K562 (cell line): ENCODE measurements around the gene PHOX2A.

ENCODE experiments used
- HNRNPH1 ChIP-seq: fragments of 200-400 bp; formaldehyde crosslinking; optimal IDR thresholded peaks from 2 replicates; pipeline ENCODE3; 2017; ENCODE audit warnings: low read depth, mild to moderate bottlenecking, low read length, moderate library complexity
- JUND ChIP-seq, 2 experiments: IDR thresholded peaks; 2 replicates in 1 of 2; 3 replicates in 1 of 2; pipeline ENCODE4 v1.6.1; 2011; ENCODE audit warnings: borderline replicate concordance in 2 of 2, low read depth in 2 of 2, low read length in 2 of 2, improper control_type of control experiment in 1 of 2, missing biosample characterization in 1 of 2, missing genetic modification characterization in 1 of 2, missing genetic modification reagents in 1 of 2
- MAZ ChIP-seq, 2 experiments: fragments of 450-650 bp in 1 of 2; sonication (generic) in 1 of 2; formaldehyde crosslinking; IDR thresholded peaks in 1 of 2; conservative IDR thresholded peaks in 1 of 2; 2 replicates each; pipeline versions ENCODE4 v1.4.0 to v1.5.0; 2020; ENCODE audit warnings: mild to moderate bottlenecking in 1 of 2, missing genetic modification reagents in 1 of 2
- MLLT1 ChIP-seq, 2 experiments: fragments of 450-650 bp; IDR thresholded peaks; 2 replicates each; pipeline ENCODE4 v1.6.1; 2016
- MYBL2 ChIP-seq, 2 experiments: fragments of 450-650 bp in 1 of 2; sonication (generic) in 1 of 2; formaldehyde crosslinking in 1 of 2; IDR thresholded peaks; 2 replicates each; pipeline versions ENCODE4 v1.6.1 to v1.8.1; 2017 to 2022; ENCODE audit warnings: borderline replicate concordance in 1 of 2, inconsistent platforms in 1 of 2, low read depth in 1 of 2, mild to moderate bottlenecking in 1 of 2, missing genetic modification reagents in 1 of 2, moderate library complexity in 1 of 2
- POLR2A ChIP-seq: fragments of 450-650 bp; conservative IDR thresholded peaks from 2 replicates; pipeline ENCODE4 v1.6.1; 2016
- POLR2AphosphoS5 ChIP-seq: IDR thresholded peaks from 2 replicates; pipeline ENCODE4 v1.6.1; 2011; ENCODE audit warnings: mild to moderate bottlenecking, low read depth, low read length, moderate library complexity; ENCODE audit not compliant: control insufficient read depth, insufficient read depth
- ZZZ3 ChIP-seq: fragments of 450-650 bp; IDR thresholded peaks from 2 replicates; pipeline ENCODE4 v1.6.1; 2016; ENCODE audit warnings: antibody characterized with exemption, mild to moderate bottlenecking, moderate library complexity
- TF ChIP-seq, protein P1 (sequence below), 3 experiments: IDR thresholded peaks in 2 of 3; conservative IDR thresholded peaks in 1 of 3; 2 replicates each; pipeline ENCODE4 v1.5.1; 2011 to 2012; ENCODE audit warnings: low read length in 3 of 3, mild to moderate bottlenecking in 3 of 3, control low read depth in 2 of 3, improper control_type of control experiment in 1 of 3, inconsistent platforms in 1 of 3, low read depth in 1 of 3, mixed read lengths in 1 of 3, moderate library complexity in 1 of 3; ENCODE audit not compliant: insufficient read depth in 2 of 3
- TF ChIP-seq, protein P2 (sequence below): fragments of 450-650 bp; IDR thresholded peaks from 2 replicates; pipeline ENCODE4 v1.6.1; 2018; ENCODE audit not compliant: partially characterized antibody
- TF ChIP-seq, protein P3 (sequence below): fragments of 450-650 bp; formaldehyde crosslinking; conservative IDR thresholded peaks from 2 replicates; pipeline ENCODE4 v1.4.0; 2022; ENCODE audit warnings: mild to moderate bottlenecking, missing genetic modification characterization
- TF ChIP-seq, protein P4 (sequence below): fragments of 250-450 bp; sonication (Bioruptor Pico); IDR thresholded peaks from 2 replicates; pipeline ENCODE4 v1.8.0; 2021; ENCODE audit warnings: mild to moderate bottlenecking, moderate library complexity
- TF ChIP-seq, protein P5 (sequence below): sonication (generic); formaldehyde crosslinking; IDR thresholded peaks from 2 replicates; pipeline ENCODE4 v1.8.1; 2022; ENCODE audit warnings: missing genetic modification reagents

DNA sequence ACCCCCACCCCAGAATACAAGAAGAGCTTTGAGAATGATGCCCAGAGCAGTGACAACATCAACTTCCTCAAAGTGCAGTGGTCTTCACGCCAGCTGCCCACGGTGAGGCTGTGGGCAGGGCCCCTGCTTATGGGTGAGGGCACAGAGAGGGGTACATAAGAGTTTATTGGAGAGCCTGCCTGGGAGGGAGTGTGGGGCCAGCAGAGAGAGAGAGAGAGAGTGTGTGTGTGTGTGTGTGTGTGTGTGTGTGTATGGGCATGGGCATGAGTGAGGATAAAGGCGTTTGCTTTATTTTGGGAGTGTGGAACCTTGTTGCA, 9.5 kb downstream of the PHOX2A start:
- TF ChIP-seq, protein P1, sequence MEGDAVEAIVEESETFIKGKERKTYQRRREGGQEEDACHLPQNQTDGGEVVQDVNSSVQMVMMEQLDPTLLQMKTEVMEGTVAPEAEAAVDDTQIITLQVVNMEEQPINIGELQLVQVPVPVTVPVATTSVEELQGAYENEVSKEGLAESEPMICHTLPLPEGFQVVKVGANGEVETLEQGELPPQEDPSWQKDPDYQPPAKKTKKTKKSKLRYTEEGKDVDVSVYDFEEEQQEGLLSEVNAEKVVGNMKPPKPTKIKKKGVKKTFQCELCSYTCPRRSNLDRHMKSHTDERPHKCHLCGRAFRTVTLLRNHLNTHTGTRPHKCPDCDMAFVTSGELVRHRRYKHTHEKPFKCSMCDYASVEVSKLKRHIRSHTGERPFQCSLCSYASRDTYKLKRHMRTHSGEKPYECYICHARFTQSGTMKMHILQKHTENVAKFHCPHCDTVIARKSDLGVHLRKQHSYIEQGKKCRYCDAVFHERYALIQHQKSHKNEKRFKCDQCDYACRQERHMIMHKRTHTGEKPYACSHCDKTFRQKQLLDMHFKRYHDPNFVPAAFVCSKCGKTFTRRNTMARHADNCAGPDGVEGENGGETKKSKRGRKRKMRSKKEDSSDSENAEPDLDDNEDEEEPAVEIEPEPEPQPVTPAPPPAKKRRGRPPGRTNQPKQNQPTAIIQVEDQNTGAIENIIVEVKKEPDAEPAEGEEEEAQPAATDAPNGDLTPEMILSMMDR (IDR thresholded peaks at IDR 0.05 in 2 of 3, conservative IDR thresholded peaks at IDR 0.05 in 1 of 3; ENCODE audit: insufficient read depth in 2 of 3, low read depth in 1 of 3, low read length in 3 of 3) = no peak
- TF ChIP-seq, protein P2, sequence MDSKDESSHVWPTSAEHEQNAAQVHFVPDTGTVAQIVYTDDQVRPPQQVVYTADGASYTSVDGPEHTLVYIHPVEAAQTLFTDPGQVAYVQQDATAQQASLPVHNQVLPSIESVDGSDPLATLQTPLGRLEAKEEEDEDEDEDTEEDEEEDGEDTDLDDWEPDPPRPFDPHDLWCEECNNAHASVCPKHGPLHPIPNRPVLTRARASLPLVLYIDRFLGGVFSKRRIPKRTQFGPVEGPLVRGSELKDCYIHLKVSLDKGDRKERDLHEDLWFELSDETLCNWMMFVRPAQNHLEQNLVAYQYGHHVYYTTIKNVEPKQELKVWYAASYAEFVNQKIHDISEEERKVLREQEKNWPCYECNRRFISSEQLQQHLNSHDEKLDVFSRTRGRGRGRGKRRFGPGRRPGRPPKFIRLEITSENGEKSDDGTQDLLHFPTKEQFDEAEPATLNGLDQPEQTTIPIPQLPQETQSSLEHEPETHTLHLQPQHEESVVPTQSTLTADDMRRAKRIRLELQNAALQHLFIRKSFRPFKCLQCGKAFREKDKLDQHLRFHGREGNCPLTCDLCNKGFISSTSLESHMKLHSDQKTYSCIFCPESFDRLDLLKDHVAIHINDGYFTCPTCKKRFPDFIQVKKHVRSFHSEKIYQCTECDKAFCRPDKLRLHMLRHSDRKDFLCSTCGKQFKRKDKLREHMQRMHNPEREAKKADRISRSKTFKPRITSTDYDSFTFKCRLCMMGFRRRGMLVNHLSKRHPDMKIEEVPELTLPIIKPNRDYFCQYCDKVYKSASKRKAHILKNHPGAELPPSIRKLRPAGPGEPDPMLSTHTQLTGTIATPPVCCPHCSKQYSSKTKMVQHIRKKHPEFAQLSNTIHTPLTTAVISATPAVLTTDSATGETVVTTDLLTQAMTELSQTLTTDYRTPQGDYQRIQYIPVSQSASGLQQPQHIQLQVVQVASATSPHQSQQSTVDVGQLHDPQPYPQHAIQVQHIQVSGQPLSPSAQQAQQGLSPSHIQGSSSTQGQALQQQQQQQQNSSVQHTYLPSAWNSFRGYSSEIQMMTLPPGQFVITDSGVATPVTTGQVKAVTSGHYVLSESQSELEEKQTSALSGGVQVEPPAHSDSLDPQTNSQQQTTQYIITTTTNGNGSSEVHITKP = no peak
- TF ChIP-seq, protein P3, sequence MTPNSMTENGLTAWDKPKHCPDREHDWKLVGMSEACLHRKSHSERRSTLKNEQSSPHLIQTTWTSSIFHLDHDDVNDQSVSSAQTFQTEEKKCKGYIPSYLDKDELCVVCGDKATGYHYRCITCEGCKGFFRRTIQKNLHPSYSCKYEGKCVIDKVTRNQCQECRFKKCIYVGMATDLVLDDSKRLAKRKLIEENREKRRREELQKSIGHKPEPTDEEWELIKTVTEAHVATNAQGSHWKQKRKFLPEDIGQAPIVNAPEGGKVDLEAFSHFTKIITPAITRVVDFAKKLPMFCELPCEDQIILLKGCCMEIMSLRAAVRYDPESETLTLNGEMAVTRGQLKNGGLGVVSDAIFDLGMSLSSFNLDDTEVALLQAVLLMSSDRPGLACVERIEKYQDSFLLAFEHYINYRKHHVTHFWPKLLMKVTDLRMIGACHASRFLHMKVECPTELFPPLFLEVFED = no peak
- TF ChIP-seq, protein P4, sequence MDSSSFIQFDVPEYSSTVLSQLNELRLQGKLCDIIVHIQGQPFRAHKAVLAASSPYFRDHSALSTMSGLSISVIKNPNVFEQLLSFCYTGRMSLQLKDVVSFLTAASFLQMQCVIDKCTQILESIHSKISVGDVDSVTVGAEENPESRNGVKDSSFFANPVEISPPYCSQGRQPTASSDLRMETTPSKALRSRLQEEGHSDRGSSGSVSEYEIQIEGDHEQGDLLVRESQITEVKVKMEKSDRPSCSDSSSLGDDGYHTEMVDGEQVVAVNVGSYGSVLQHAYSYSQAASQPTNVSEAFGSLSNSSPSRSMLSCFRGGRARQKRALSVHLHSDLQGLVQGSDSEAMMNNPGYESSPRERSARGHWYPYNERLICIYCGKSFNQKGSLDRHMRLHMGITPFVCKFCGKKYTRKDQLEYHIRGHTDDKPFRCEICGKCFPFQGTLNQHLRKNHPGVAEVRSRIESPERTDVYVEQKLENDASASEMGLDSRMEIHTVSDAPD (CRISPR knock-in tag) = no peak
- no peak for TF ChIP-seq JUND (IDR thresholded peaks at IDR 0.05; ENCODE audit: borderline replicate concordance, low read depth, low read length)
- TF ChIP-seq JUND (tag; IDR thresholded peaks at IDR 0.05; ENCODE audit: borderline replicate concordance, low read depth, low read length) = no peak
- no peak for TF ChIP-seq MYBL2 (IDR thresholded peaks at IDR 0.05; ENCODE audit: low read depth)
- TF ChIP-seq MYBL2 (CRISPR knock-in tag; IDR thresholded peaks at IDR 0.05; ENCODE audit: borderline replicate concordance) = no peak
- no peak for TF ChIP-seq POLR2A
- TF ChIP-seq HNRNPH1 = no peak
- no peak for TF ChIP-seq POLR2AphosphoS5
- TF ChIP-seq MAZ (CRISPR knock-in tag; conservative IDR thresholded peaks at IDR 0.05 in 1 of 2, IDR thresholded peaks at IDR 0.05 in 1 of 2) = no peak
- TF ChIP-seq MLLT1 (IDR thresholded peaks at IDR 0.05) = no peak
- no peak for TF ChIP-seq ZZZ3
- TF ChIP-seq, protein P5, sequence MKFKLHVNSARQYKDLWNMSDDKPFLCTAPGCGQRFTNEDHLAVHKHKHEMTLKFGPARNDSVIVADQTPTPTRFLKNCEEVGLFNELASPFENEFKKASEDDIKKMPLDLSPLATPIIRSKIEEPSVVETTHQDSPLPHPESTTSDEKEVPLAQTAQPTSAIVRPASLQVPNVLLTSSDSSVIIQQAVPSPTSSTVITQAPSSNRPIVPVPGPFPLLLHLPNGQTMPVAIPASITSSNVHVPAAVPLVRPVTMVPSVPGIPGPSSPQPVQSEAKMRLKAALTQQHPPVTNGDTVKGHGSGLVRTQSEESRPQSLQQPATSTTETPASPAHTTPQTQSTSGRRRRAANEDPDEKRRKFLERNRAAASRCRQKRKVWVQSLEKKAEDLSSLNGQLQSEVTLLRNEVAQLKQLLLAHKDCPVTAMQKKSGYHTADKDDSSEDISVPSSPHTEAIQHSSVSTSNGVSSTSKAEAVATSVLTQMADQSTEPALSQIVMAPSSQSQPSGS (CRISPR knock-in tag) = no peak
